Measurements from ENCODE around the gene CCL17. TPM values are rescaled to one million over a fixed set of nuclear protein-coding genes. Genes with fewer than 3 reads are reported as not detected.

The CCL17 gene
- total and polyA plus RNA-seq, 9 of the 15 experiments (the other 6 are each of a cell fraction or from before 2014, with no cell fraction given), result not detected

- TF ChIP-seq ZNF318 (IDR thresholded peaks at IDR 0.05; ENCODE audit: borderline replicate concordance in 1 of 2, low read depth in 1 of 2), result no peak
- TF ChIP-seq, protein P1, sequence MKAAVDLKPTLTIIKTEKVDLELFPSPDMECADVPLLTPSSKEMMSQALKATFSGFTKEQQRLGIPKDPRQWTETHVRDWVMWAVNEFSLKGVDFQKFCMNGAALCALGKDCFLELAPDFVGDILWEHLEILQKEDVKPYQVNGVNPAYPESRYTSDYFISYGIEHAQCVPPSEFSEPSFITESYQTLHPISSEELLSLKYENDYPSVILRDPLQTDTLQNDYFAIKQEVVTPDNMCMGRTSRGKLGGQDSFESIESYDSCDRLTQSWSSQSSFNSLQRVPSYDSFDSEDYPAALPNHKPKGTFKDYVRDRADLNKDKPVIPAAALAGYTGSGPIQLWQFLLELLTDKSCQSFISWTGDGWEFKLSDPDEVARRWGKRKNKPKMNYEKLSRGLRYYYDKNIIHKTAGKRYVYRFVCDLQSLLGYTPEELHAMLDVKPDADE (conservative IDR thresholded peaks at IDR 0.05; ENCODE audit: control insufficient read depth, low read depth, low read length), result peak; percentile 96
- peak; percentile 59 for TF ChIP-seq HDAC3 (IDR thresholded peaks at IDR 0.05; ENCODE audit: borderline replicate concordance, partially characterized antibody)
- TF ChIP-seq FOXJ3 (CRISPR knock-in tag; IDR thresholded peaks at IDR 0.05), result no peak
- TF ChIP-seq, protein P2, sequence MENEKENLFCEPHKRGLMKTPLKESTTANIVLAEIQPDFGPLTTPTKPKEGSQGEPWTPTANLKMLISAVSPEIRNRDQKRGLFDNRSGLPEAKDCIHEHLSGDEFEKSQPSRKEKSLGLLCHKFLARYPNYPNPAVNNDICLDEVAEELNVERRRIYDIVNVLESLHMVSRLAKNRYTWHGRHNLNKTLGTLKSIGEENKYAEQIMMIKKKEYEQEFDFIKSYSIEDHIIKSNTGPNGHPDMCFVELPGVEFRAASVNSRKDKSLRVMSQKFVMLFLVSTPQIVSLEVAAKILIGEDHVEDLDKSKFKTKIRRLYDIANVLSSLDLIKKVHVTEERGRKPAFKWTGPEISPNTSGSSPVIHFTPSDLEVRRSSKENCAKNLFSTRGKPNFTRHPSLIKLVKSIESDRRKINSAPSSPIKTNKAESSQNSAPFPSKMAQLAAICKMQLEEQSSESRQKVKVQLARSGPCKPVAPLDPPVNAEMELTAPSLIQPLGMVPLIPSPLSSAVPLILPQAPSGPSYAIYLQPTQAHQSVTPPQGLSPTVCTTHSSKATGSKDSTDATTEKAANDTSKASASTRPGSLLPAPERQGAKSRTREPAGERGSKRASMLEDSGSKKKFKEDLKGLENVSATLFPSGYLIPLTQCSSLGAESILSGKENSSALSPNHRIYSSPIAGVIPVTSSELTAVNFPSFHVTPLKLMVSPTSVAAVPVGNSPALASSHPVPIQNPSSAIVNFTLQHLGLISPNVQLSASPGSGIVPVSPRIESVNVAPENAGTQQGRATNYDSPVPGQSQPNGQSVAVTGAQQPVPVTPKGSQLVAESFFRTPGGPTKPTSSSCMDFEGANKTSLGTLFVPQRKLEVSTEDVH (IDR thresholded peaks at IDR 0.05; ENCODE audit: low read depth, partially characterized antibody), result peak; percentile 90
- TF ChIP-seq ZNF57 (CRISPR knock-in tag; IDR thresholded peaks at IDR 0.05), result no peak
- peak; percentile 88 for TF ChIP-seq ETV5 (CRISPR knock-in tag; IDR thresholded peaks at IDR 0.05; ENCODE audit: low read depth)
- peak; percentile 84 for TF ChIP-seq SMAD4 (CRISPR knock-in tag; conservative IDR thresholded peaks at IDR 0.05)
- 0 out of 2 replicates have a peak, but pooled peaks have one; percentile 53 for TF ChIP-seq ERF (CRISPR knock-in tag; IDR thresholded peaks at IDR 0.05)
- TF ChIP-seq MBD2 (IDR thresholded peaks at IDR 0.05; ENCODE audit: borderline replicate concordance, low read depth), result peak; percentile 85
- peak; percentile 48; the same call in 1 of the 2 replicates for TF ChIP-seq L3MBTL2 (IDR thresholded peaks at IDR 0.05)
- peak; percentile 81 for TF ChIP-seq LCOR (CRISPR knock-in tag; IDR thresholded peaks at IDR 0.05)
- TF ChIP-seq MXD1 (CRISPR knock-in tag; IDR thresholded peaks at IDR 0.05; ENCODE audit: borderline replicate concordance, poor library complexity, severe bottlenecking), result peak; percentile 16
These were observed 57.8 kb downstream of the CCL17 start, which contains the start of gene POLR2C (continued) for GRCh38 chr16:57462209-57462977.
